GM19438 (cell line): ENCODE data around the gene SH3BGR.
"Not testable (repeated sequence)": the region's sequence is repeated elsewhere in the genome, so short reads cannot be mapped to it uniquely, and the experiment has no call there.

Experiments
- ATAC-seq: cut with Tn5 transposase; IDR thresholded peaks from one replicate; pipeline ENCODE4 v1.9.1; 2021; ENCODE audit warnings: low read depth; ENCODE audit not compliant: unreplicated experiment

Gene SH3BGR

GRCh38 chr21:39451332-39452206, at the start of gene SH3BGR:
Gene SH3BGR, plus strand, starts transcription at chr21:39451970. Its CDS starts 127 bp downstream, at chr21:39452097.
- no peak for ATAC-seq

GRCh38 chr21:39406065-39406464, 45.7 kb upstream of the SH3BGR start:
- no peak for ATAC-seq

GRCh38 chr21:39419204-39419603, 32.6 kb upstream of the SH3BGR start:
- ATAC-seq = not testable (repeated sequence)

DNA sequence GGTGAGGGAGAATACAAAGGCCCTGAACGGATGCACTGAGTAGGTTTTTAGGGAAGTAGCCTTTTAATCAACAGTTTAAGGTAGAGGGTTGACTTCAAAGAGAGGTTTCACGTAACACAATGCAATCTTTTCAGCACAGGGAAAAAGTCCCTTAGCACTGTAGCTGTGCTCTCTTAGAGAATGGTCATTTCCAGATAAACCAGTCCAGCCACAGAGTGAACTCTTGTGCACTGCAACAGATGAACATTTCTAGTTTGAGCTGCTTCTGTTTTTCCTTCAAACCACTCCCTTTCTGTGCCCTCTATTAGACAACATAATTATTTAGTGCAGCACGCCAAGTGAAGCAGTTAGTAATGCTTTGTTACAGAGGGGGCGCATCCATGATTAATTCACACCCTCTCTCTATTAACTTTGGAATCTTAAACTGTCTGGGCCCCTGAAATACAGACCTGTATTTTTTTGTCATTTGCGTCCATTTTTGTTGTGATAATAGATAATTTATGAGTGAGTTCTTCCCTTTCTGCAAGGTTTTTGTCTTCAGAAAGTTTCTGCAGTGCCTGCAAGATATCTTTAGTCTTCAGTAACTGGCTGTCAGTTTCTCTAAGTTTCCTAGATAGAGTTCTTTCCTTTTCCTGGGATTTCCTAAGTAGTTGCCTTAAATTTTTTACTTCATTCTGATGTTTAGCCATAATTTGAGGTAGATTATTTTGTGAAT, 29.1 kb upstream of the SH3BGR start:
- ATAC-seq = no peak

DNA sequence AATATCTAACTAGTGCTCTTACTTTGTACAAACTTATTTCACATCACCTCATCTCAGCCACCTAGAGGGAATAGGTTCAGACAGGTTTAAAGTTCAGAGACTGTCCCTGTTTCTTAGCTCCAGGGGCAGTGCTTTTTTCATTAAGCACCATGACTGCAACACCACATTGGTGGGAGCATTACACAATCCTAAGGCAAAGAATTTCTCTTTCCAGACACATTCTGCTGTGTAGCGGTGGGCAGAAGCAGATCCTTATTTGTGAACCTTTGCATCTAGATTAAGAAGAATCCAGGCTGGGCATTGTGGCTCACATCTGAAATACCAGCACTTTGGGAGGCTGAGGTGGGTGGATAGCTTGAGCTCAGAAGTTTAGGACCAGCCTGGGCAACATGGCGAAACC, 22.3 kb upstream of the SH3BGR start:
- no peak for ATAC-seq

DNA sequence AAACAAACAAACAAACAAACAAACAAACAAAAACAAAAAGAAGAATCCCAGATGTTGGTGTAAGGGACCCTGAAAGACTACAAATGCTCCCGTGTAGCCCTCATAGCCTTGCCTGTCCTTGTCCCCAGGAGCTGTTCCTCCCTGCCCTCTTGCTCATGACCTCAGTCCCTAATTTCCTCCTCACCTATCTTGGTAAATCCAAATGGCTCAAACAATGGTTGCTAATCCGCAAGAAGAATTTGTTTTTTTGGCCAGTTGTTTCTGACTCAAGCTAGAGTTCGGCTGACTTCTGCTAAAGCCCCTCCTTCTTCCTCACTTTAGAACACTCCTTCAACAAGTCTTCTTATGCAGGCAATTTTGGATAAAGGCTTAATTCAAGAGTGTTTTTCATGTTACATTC, 21.8 kb upstream of the SH3BGR start:
- ATAC-seq = no peak

GRCh38 chr21:39430457-39430856, 21.3 kb upstream of the SH3BGR start:
- no peak for ATAC-seq

- no peak for ATAC-seq
Observed at GRCh38 chr21:39430954-39431353, 20.8 kb upstream of the SH3BGR start.

DNA sequence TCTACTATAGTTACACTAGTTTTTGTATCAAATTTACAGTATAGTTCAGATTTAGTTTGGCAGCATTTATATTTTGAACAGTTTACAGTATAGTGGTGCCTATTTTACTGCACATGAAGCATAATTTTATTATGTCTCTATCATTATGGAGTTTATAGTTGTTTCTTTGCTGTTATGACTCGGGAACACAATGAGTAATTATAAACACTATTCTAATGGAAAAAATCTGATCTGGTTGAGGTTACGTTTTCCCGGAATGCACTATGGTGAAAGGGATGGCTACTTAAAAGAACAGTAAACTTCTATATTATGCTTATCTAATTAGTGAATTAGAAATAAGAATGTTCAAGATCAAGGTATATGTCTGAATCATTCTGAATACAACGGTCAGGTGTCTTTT, 16.8 kb upstream of the SH3BGR start:
- ATAC-seq = no peak

- no peak for ATAC-seq
Observed at GRCh38 chr21:39439232-39439631, 12.5 kb upstream of the SH3BGR start.

- no peak for ATAC-seq
Observed at GRCh38 chr21:39441502-39442475, 10.0 kb upstream of the SH3BGR start.

DNA sequence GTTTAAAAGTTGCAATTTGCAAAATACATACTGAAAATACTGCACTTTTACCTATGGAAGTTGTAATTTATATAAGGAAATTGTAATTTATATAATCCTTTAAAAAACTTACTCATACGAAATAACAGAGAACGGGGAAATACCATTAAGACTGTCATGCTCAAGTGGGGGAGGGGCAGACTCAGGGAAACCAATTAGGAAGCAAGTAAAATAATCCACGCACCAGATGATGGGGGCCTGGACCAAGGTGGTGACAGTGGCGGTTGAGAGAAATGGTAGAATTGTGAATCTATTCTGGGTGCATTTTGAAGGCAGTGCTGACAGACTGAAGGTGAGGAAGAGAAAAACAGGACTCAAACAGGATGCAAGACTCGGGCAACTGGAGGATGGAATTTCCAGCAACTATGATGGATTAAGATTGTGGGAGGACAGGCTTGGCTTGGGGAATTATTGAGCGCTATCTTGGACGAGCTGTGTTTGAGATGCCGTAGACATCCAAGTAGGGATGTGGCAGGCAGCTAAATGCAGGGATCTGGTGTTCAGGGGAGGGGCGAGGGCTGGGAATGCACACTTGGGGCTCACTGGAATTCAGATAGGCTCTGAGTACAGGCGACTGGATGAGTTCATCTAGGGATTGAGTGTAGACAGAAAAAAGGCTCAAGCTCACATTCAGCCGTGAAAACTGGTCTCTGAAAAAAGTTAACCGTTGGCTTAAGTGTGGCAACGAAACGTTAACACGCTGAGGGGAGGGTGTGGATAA, 7.2 kb upstream of the SH3BGR start:
- no peak for ATAC-seq

- ATAC-seq = peak; percentile 88
Observed at GRCh38 chr21:39445321-39446269, 6.2 kb upstream of the SH3BGR start, which contains the start of gene LCA5L. Gene LCA5L, minus strand, starts transcription at chr21:39445778. Its CDS starts 17,285 bp downstream, at chr21:39428493.

GRCh38 chr21:39447264-39447663, 4.5 kb upstream of the SH3BGR start:
- no peak for ATAC-seq

GRCh38 chr21:39452207-39452969, 618 bp downstream of the SH3BGR start:
- ATAC-seq = no peak

DNA sequence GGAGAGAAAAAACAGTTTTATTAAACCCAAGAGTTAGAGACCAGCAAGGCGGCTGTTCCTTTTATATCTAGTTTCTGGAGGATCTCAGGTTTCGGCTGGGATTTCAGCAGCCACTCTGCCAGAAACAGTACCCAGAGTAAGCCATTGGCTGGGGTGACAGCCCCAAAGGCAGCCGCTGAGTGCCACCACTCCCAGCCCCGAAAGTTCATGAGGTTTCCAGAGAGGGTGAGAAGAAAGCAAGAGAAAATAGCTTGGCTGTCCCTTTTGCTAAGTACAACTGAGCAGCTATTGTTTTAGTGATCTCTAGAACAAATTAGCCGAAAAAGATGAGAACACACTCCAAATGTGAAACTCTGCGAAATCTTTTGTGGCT, 1.2 kb downstream of the SH3BGR start:
- ATAC-seq = no peak

DNA sequence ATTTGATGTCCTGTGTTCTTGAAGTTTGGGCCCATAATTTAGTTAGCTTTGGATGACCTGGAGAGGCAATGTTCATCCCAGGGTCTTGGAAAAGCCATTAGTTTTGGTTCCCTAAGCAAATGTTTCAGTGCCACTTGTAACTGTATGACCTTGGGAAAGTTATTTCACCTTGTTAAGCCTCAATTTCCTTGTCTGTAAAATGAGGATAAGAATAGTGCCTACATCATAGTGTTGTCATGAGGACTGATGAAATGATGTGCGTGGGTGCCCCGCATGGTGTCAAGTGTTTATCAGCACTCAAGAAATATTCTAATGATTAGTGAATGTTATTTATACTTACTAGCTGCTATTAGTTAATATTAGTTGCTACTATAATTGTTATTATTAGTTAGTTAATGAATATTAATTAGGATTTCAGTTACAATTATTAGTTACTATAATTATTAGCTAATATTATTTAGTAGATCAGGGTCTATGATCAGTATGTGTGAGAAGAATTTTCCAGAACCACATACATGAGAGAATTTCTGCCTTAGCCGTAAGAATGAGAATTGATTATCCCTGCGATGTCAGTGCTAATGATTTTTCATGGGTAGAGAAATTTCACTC, 1.9 kb downstream of the SH3BGR start:
- no peak for ATAC-seq
